T47D (cell line): ENCODE measurements around the gene BCKDK.
A peak's percentile ranks its signal among the peaks of the same experiment; 100 is the strongest.

ENCODE experiments used
- DNase-seq, 2 experiments: peaks; one replicate each; pipeline versions ENCODE4 v3.0.0 to v3.0.0-alpha.2; 2011 to 2012; ENCODE audit warnings: low read depth in 1 of 2, low spot score in 1 of 2
- JUND ChIP-seq: IDR thresholded peaks from 2 replicates; pipeline ENCODE4 v1.6.1; 2012; ENCODE audit warnings: low read depth
- in situ Hi-C: cut with HindIII; loops from 2 replicates; pipeline ENCODE4 v1.10.0; 2016; ENCODE audit warnings: low sequenced_read_pairs, low pct_unique_long_range_greater_than_20kb

The BCKDK gene

DNA sequence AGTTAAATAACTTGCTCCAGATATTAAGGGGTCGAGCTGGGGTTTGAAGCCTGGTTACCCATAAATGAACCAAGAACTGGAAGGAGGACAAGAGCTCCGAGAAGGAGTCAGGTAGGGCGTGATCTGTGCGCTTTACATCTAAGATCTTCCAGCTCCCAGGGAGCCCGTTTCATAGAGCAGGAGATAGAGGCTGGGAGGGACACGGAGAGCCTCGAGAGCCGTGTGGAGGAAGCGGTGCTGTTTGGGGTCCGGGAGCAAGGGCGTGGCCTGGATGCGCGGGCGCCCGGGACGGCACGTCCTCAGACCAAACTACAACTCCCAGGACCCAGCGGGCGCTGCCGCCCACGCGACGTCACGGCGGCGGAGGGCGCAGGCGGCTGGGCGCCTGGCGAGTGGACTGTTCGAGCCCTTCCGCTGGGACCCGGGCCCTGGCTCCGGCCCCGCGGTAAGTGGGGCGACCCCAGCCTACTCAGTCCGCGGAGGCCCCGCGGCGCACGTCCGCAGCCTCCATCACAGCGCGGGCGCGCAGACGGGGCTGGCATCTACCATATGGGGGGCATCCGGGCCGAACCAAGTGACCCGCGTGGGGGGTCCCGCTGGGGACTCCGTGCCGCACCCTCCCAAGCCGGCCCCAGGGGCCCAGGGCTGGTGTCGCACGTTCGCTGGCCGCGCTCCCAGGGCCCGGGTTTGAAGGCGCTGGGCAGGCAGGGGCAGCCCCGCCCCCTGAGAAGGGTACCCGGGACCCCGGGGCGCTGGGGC, at the start of gene BCKDK:
BCKDK (plus strand) TSS at position 352 of the 759 bp plus-strand sequence. CDS start 838 bp downstream, outside the sequence.
- peak; percentile 71 to 86 for DNase-seq
- no peak for TF ChIP-seq JUND
- in situ Hi-C loops = no loop called here

GRCh38 chr16:31061126-31061812, 46.9 kb upstream of the BCKDK start:
- DNase-seq = no peak
- in situ Hi-C loops = no loop called here
- TF ChIP-seq JUND = no peak

DNA sequence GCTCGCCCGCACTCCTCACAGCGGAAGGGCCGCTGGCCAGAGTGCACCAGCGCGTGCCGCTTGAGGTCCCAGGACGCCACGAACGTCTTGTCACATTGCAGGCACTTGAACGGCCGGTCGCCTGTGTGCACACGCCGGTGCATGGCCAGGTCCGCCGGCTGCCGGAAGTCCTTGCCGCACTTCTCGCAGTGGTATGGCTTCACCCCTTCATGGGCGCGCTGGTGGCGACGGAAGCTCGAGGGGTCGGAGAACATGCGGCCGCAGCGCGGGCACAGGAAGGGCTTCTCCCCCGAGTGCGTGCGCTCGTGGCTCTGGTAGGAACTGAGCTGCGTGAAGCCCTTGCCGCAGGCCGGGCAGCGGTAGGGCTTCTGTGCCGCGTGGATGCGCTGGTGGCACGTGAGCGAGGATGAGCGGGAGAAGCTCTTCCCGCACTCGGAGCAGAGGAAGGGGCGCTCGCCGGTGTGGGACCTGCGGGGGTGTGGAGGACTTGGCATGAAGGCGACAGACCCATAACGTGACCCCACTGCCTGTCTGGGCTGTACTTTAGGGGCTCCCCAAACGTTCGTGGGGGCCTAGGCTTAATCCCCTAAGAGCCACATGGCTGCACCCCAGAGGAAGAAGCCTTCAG, 46.3 kb upstream of the BCKDK start:
- in situ Hi-C loops = no loop called here
- no peak for DNase-seq
- no peak for TF ChIP-seq JUND

GRCh38 chr16:31063495-31063842, 44.7 kb upstream of the BCKDK start:
- TF ChIP-seq JUND = no peak
- no peak for DNase-seq
- in situ Hi-C loops = no loop called here

- no peak for TF ChIP-seq JUND
- DNase-seq = no peak
- in situ Hi-C loops = no loop called here
These were observed 44.2 kb upstream of the BCKDK start for GRCh38 chr16:31063843-31064611.

DNA sequence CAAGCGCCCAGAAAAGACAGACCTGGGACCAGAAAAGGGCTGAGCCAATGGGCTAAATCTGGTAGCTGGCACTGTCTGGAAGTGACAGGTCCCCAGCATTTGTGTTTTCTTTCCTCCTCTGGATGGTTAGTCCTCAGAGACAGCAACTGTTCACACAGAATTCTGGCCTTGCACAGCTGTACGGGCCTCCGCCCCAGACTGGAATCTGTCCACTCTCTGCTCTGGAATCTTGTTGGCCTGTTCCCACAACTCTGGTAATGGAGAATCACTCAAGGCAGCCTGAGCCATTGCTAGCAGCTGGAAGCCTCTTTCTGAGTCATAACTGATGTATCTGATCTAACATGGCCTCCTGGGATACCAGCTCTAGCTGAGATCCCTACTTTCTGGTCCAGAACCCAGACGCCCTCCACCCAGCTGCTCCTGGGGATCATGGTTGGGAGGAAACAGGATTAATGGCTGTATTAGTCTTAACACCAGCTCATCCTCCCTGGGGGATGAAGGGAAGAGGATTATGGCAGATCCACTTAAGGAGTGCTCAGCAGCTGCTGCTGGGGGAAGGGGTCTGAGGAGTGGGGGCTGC, 43.2 kb upstream of the BCKDK start:
- no peak for TF ChIP-seq JUND
- in situ Hi-C loops = no loop called here
- DNase-seq = no peak

DNA sequence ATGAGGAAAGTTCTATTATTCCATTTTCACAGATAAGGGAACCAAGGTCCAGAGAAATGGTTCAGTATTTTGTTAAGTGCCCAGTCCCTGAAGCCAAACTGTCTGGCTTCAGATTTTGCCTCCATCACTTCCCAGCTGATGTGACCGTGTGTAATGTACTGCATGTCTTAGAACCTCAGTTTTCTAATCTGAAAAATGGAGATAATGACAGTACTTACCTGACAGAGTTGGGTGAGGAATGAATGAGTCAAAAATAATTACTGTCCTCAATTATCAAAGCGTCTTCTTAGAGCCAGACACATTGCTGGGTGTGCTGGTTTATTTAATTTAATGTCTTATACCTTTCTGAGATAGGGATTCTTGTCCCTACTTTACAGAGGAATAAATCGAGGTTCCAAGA, 40.8 kb upstream of the BCKDK start:
- no peak for DNase-seq
- in situ Hi-C loops = no loop called here
- TF ChIP-seq JUND = no peak

GRCh38 chr16:31071861-31072260, 36.3 kb upstream of the BCKDK start:
- DNase-seq = no peak
- no peak for TF ChIP-seq JUND
- in situ Hi-C loops = no loop called here

- in situ Hi-C loops = no loop called here
- no peak for TF ChIP-seq JUND
- DNase-seq = peak; percentile 70 to 81
These were observed 35.5 kb upstream of the BCKDK start for GRCh38 chr16:31072540-31073141.

- DNase-seq = peak; percentile 86 to 92
- no peak for TF ChIP-seq JUND
- in situ Hi-C loops = no loop called here
These were observed 34.8 kb upstream of the BCKDK start for GRCh38 chr16:31073142-31073969.

DNA sequence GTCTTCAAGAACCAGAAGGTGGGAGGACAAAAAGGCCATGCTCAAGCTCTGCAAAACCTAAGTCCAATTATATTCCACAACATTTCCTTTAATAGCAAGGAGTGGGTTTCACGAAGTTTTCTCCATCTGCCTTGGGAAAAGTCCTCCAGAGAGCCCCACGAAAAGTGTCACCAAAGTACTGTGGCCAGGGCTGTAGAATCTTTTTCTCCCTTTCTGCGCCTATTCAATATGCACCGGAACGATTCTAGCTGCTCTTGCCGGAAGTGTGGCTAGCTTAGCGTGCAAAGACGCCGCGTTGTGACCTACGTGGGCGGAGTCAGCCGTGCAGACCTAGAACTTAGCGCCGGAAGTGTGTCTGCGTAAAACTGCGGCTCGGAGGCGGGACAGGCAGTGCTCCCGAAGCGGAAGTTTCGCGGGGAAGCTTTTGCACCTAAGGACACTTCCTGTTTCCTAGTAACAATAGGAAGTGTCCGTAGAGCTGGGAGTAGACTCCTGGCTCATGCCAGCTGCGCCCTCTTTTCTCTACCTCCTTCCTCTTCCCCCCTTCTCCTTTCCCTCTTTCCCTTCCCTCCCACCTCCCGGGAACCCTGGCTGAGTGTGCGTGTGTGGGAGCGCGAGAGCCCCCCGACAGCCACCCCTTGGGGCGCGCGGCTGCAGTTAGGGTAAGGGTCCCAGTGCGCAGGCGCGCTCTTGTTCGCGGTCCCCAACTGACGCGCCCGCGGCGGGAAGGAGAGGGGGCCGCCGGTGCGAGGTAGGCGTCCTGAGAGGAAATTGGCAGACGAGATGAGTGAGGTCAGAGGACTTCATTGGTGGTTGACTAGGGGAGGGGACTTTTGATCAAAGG, 34.0 kb upstream of the BCKDK start, which contains the start of the genes ZNF646 and ZNF668:
ZNF646 (plus strand) TSS at position 453 of the 844 bp plus-strand sequence. CDS start 1,903 bp downstream, outside the sequence.
ZNF668 (minus strand) TSS at position 271 of the 844 bp plus-strand sequence. CDS start 9,781 bp downstream, outside the sequence.
- DNase-seq = peak; percentile 98 to 99
- TF ChIP-seq JUND = no peak
- in situ Hi-C loops = no loop called here
